GM12878 (cell line): ENCODE measurements around the gene DEF6. TPM values are rescaled to one million over a fixed set of nuclear protein-coding genes. Genes with fewer than 3 reads are reported as not detected.

Experiments
- BRCA1 ChIP-seq: IDR thresholded peaks from 2 replicates; pipeline ENCODE4 v1.6.1; 2011; ENCODE audit warnings: low read depth, low read length, improper control_type of control experiment
- FOS ChIP-seq: IDR thresholded peaks from 3 replicates; pipeline ENCODE4 v1.6.1; 2011; ENCODE audit warnings: borderline replicate concordance; ENCODE audit not compliant: insufficient read length; ENCODE audit errors: extremely low read depth
- GATAD2B ChIP-seq: fragments of 450-650 bp; conservative IDR thresholded peaks from 2 replicates; pipeline ENCODE4 v1.6.1; 2017; ENCODE audit warnings: low read depth, mild to moderate bottlenecking, moderate library complexity
- HDAC6 ChIP-seq: fragments of 200-600 bp; sonication (generic); IDR thresholded peaks from one replicate; pipeline ENCODE4 v1.8.0; 2017; ENCODE audit warnings: antibody characterized with exemption; ENCODE audit not compliant: unreplicated experiment
- IRF4 ChIP-seq: IDR thresholded peaks from 2 replicates; pipeline ENCODE4 v1.6.1; 2011; ENCODE audit warnings: low read depth, low read length
- JUND ChIP-seq: IDR thresholded peaks from 2 replicates; pipeline ENCODE4 v1.6.1; 2012; ENCODE audit warnings: low read depth, mild to moderate bottlenecking, low read length, improper control_type of control experiment, moderate library complexity
- KLF5 ChIP-seq: fragments of 450-650 bp; IDR thresholded peaks from 2 replicates; pipeline ENCODE4 v1.6.1; 2014; ENCODE audit warnings: mild to moderate bottlenecking; ENCODE audit not compliant: partially characterized antibody
- MLLT1 ChIP-seq: fragments of 450-650 bp; IDR thresholded peaks from 2 replicates; pipeline ENCODE4 v1.6.1; 2016; ENCODE audit warnings: mild to moderate bottlenecking
- MXI1 ChIP-seq: fragments of 150-350 bp; IDR thresholded peaks from 2 replicates; pipeline ENCODE4 v1.6.1; 2011; ENCODE audit warnings: low read depth, mild to moderate bottlenecking, inconsistent platforms, low read length, improper control_type of control experiment
- NFYB ChIP-seq: IDR thresholded peaks from 2 replicates; pipeline ENCODE4 v1.6.1; 2011; ENCODE audit warnings: low read depth, mild to moderate bottlenecking, low read length, improper control_type of control experiment, moderate library complexity; ENCODE audit not compliant: insufficient read depth
- PKNOX1 ChIP-seq: fragments of 450-650 bp; IDR thresholded peaks from 2 replicates; pipeline ENCODE4 v1.6.1; 2016; ENCODE audit warnings: mild to moderate bottlenecking
- SMAD1 ChIP-seq: fragments of 450-650 bp; IDR thresholded peaks from 2 replicates; pipeline ENCODE4 v1.6.1; 2018; ENCODE audit warnings: mild to moderate bottlenecking, low read depth; ENCODE audit not compliant: partially characterized antibody
- TCF12 ChIP-seq: IDR thresholded peaks from 2 replicates; pipeline ENCODE4 v1.6.1; 2011; ENCODE audit warnings: low read depth, mild to moderate bottlenecking, low read length
- TCF3 ChIP-seq: IDR thresholded peaks from 2 replicates; pipeline ENCODE4 v1.6.1; 2012; ENCODE audit warnings: low read depth, mild to moderate bottlenecking, low read length, borderline replicate concordance; ENCODE audit not compliant: insufficient read depth
- YY1 ChIP-seq: IDR thresholded peaks from 2 replicates; pipeline ENCODE4 v1.6.1; 2011; ENCODE audit warnings: low read depth, mild to moderate bottlenecking, low read length
- ZNF384 ChIP-seq: IDR thresholded peaks from 2 replicates; pipeline ENCODE4 v1.6.1; 2012; ENCODE audit warnings: low read depth, mild to moderate bottlenecking, low read length, improper control_type of control experiment, borderline replicate concordance
- polyA plus RNA-seq, 11 experiments: library from polyadenylated mRNA; depleted of rRNA in 4 of 11; unstranded in 6 of 11; stranded (reverse) in 5 of 11; fragments of >200 nt; fragmentation: Nextera tagmentation in 4 of 11; fragmentation: Illumina TruSeq in 1 of 11; extraction: Ambion mirVana in 4 of 11; extraction: Trizol in 1 of 11; gene quantifications; 1 replicate in 1 of 11; 2 replicates in 10 of 11; pipeline versions ENCODE4 v1.2.1 to v1.2.3, GENCODE V29; 2011 to 2016; ENCODE audit warnings: inconsistent platforms in 2 of 11, missing spikeins in 2 of 11, low read depth in 1 of 11
- total RNA-seq, 4 experiments: library from RNA; depleted of rRNA in 3 of 4; stranded (reverse); fragments of >200 nt in 3 of 4; fragmentation: Illumina TruSeq in 1 of 4; extraction: Trizol in 1 of 4; gene quantifications; 2 replicates each; pipeline versions ENCODE4 v1.2.1 to v1.2.3, GENCODE V29; 2013 to 2021
- TF ChIP-seq, protein P1 (sequence below): IDR thresholded peaks from 2 replicates; pipeline ENCODE4 v1.6.1; 2012; ENCODE audit warnings: low read length, inconsistent platforms
- TF ChIP-seq, protein P2 (sequence below): IDR thresholded peaks from 2 replicates; pipeline ENCODE4 v1.6.1; 2011; ENCODE audit warnings: borderline replicate concordance, low read depth, mild to moderate bottlenecking, moderate library complexity, low read length; ENCODE audit not compliant: insufficient read depth, poor library complexity, severe bottlenecking
- TF ChIP-seq, protein P3 (sequence below): fragments of 450-650 bp; IDR thresholded peaks from 2 replicates; pipeline ENCODE4 v1.6.1; 2017; ENCODE audit warnings: mild to moderate bottlenecking, low read depth, inconsistent platforms; ENCODE audit not compliant: poor library complexity, severe bottlenecking

Gene DEF6
- total and polyA plus RNA-seq, 10 of the 15 experiments (the other 5 are each of a cell fraction or from before 2014, with no cell fraction given), result 3.3 to 69.5 (median 48.8) TPM

DNA sequence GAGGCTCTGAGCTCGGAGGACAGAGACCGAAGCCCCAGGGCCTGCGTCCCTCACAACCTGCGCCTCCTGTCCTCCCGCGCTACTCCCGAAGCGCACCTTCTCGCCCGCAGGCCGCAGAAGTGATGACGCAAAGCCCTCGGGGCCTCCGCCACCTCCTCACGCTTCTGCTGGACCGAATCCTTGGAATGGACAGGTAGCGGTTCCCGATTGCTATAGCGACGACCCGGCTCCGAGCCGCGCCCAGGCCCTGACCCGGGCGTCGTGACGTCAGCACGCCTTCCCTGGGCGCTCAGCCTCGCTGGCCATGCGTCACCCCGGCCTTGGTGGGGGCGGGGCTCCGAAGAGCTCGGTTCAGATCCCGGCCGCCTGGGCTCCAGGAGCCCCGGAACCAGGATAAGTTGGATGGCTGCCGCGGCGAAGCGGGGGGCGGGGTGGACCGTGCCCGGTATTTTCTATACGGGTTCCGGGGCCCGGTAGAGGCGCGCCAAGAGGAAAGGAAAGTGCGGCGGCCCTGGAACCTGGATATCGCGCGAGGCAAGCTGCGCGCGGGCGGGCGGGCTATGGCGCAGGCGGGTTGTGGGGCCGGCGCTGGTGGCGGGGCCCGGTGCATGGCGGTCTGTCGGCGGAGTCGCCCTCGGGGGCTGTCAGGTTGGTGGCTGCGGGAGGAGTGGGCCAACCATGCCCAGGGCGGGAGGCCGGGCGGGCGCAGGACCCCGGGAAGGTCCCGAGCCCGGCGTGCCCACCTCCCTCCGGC lies 38.2 kb upstream of the DEF6 start, which contains the start of gene ZNF76 (continued):
- TF ChIP-seq, protein P1, sequence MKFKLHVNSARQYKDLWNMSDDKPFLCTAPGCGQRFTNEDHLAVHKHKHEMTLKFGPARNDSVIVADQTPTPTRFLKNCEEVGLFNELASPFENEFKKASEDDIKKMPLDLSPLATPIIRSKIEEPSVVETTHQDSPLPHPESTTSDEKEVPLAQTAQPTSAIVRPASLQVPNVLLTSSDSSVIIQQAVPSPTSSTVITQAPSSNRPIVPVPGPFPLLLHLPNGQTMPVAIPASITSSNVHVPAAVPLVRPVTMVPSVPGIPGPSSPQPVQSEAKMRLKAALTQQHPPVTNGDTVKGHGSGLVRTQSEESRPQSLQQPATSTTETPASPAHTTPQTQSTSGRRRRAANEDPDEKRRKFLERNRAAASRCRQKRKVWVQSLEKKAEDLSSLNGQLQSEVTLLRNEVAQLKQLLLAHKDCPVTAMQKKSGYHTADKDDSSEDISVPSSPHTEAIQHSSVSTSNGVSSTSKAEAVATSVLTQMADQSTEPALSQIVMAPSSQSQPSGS, result no peak
- no peak for TF ChIP-seq IRF4
- TF ChIP-seq, protein P2, sequence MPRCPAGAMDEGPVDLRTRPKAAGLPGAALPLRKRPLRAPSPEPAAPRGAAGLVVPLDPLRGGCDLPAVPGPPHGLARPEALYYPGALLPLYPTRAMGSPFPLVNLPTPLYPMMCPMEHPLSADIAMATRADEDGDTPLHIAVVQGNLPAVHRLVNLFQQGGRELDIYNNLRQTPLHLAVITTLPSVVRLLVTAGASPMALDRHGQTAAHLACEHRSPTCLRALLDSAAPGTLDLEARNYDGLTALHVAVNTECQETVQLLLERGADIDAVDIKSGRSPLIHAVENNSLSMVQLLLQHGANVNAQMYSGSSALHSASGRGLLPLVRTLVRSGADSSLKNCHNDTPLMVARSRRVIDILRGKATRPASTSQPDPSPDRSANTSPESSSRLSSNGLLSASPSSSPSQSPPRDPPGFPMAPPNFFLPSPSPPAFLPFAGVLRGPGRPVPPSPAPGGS, result peak; percentile 4
- 0 out of 2 replicates have a peak, but pooled peaks have one; percentile 47 for TF ChIP-seq TCF12
- peak; percentile 93 for TF ChIP-seq GATAD2B
- TF ChIP-seq MLLT1, result 0 out of 2 replicates have a peak, but pooled peaks have one; percentile 27
- TF ChIP-seq ZNF384, result no peak
- no peak for TF ChIP-seq BRCA1
- peak; percentile 58 for TF ChIP-seq FOS
- TF ChIP-seq KLF5, result peak; percentile 43
- TF ChIP-seq JUND, result 0 out of 2 replicates have a peak, but pooled peaks have one; percentile 11
- peak; percentile 92 for TF ChIP-seq YY1
- TF ChIP-seq NFYB, result no peak
- TF ChIP-seq HDAC6, result no peak
- no peak for TF ChIP-seq SMAD1
- peak; percentile 58; the same call in 1 of the 2 replicates for TF ChIP-seq PKNOX1
- TF ChIP-seq MXI1, result peak; percentile 73
- TF ChIP-seq TCF3, result 0 out of 2 replicates have a peak, but pooled peaks have one; percentile 62
- TF ChIP-seq, protein P3, sequence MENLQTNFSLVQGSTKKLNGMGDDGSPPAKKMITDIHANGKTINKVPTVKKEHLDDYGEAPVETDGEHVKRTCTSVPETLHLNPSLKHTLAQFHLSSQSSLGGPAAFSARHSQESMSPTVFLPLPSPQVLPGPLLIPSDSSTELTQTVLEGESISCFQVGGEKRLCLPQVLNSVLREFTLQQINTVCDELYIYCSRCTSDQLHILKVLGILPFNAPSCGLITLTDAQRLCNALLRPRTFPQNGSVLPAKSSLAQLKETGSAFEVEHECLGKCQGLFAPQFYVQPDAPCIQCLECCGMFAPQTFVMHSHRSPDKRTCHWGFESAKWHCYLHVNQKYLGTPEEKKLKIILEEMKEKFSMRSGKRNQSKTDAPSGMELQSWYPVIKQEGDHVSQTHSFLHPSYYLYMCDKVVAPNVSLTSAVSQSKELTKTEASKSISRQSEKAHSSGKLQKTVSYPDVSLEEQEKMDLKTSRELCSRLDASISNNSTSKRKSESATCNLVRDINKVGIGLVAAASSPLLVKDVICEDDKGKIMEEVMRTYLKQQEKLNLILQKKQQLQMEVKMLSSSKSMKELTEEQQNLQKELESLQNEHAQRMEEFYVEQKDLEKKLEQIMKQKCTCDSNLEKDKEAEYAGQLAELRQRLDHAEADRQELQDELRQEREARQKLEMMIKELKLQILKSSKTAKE, result peak; percentile 95
